ENCODE results near the gene SPATA31D1. TPM values are rescaled to one million over a fixed set of nuclear protein-coding genes. Genes with fewer than 3 reads are reported as not detected.

Gene SPATA31D1
- total RNA-seq, 1 experiment from 2014 or later: not detected

DNA sequence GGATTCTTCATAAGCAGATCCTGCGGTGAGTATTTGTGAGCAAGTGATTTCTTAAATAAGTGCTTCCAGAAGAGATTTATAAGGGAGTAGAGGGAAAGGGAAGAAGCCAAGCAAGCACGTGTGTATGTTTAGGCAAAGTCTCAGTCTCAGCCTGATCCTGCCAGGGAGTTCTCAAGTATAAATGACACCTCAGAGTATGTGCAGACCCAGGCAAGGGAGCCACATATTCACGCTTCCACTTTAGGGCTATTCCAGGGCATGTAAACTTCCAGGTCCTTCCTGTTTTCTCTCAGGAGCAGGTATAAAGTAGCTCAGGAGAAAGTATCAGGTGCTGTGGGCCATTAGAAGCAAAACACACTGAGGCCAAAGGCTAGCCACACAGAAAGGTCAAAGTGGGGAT lies 22.6 kb downstream of the SPATA31D1 start:
- DNase-seq (ENCODE audit: low read depth, low spot score) (no peak), ATAC-seq (no peak)
- no peak overlapping the region for H2AFZ ChIP-seq (ENCODE audit: low read depth, low read length, poor library complexity, severe bottlenecking)
- H3K27me3 ChIP-seq (ENCODE audit: insufficient read depth, low read length): no peaks in the 10 kb centered on the region
- H3K4me2 ChIP-seq (ENCODE audit: low read length): no peak overlapping the region
- H3K79me2 ChIP-seq (ENCODE audit: insufficient read depth, low read length): no peaks in the 10 kb centered on the region
- no peak for TF ChIP-seq EZH2phosphoT487 (IDR thresholded peaks at IDR 0.05; ENCODE audit: borderline replicate concordance)
- TF ChIP-seq JUND (IDR thresholded peaks at IDR 0.05): no peak
- no peak for TF ChIP-seq POLR2AphosphoS5 (IDR thresholded peaks at IDR 0.05; ENCODE audit: low read depth, low read length)
- RAD21 ChIA-PET (ENCODE audit: low non-redundant PET in 1 of 2, low total read pairs in 2 of 2, uncharacterized antibody in 2 of 2, unreplicated experiment in 2 of 2): no interaction called here
- BruUV-seq (replicated peaks): no TSS peak
- CTCF ChIA-PET: no interaction called here
- no peaks in the 10 kb centered on the region for H3K9me2 ChIP-seq (ENCODE audit: insufficient read depth)
- no peaks in the 10 kb centered on the region for H4K20me1 ChIP-seq (ENCODE audit: insufficient read depth)
- H3K27ac ChIP-seq (ENCODE audit: low read depth, low read length): no peak overlapping the region
- POLR2A ChIA-PET: no interaction called here
- intact Hi-C loops (cut with micrococcal nuclease): no loop called here
- no peak overlapping the region for H3K9ac ChIP-seq (ENCODE audit: low read length)
- H3K9me3 ChIP-seq (ENCODE audit: control insufficient read depth in 1 of 2, insufficient read depth in 1 of 2, low read depth in 1 of 2, low read length in 2 of 2): no peaks in the 10 kb centered on the region
- H3K4me1 ChIP-seq (ENCODE audit: control insufficient read depth in 1 of 2, insufficient read depth in 2 of 2, low read length in 2 of 2): no peaks in the 10 kb centered on the region
- H3K36me3 ChIP-seq (ENCODE audit: control insufficient read depth in 1 of 2, insufficient read depth in 2 of 2, low read length in 2 of 2): no peaks in the 10 kb centered on the region
- H3K4me3 ChIP-seq (replicated peaks in 1 of 2; ENCODE audit: low read depth in 1 of 2, low read length in 2 of 2): no peak overlapping the region

DNA sequence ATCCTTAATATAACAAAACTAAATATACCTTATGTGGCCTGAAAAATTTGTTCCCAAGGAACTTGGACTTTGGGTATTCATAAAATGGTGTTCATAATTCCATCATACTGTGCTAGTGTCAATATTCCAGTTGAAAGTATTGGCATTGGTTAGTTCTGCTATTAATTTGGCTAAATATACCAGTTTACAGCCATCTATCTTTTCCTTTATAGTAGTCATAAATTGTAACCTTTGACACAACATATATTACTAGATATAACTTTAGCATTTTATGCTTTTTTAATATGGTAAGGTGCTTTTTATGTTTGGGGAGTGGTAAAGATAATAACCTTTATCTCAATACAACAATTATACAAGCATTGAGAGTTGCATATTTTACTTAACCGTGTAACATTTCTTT lies 23.7 kb downstream of the SPATA31D1 start:
- no peaks in the 10 kb centered on the region for H3K9me2 ChIP-seq (ENCODE audit: insufficient read depth)
- no peak for TF ChIP-seq EZH2 (IDR thresholded peaks at IDR 0.05)
- TF ChIP-seq EGR1 (IDR thresholded peaks at IDR 0.05; ENCODE audit: low read depth): no peak
- ChIA-PET CTCF (no interaction called here), RAD21 (ENCODE audit: low non-redundant PET in 1 of 2, low total read pairs in 2 of 2, uncharacterized antibody in 2 of 2, unreplicated experiment in 2 of 2) (no interaction called here), POLR2A (no interaction called here)
- intact Hi-C loops (cut with micrococcal nuclease): no loop called here
- H3K9ac ChIP-seq (ENCODE audit: low read length): no peak overlapping the region
- H3K4me2 ChIP-seq (ENCODE audit: low read length): no peak overlapping the region
- H2AFZ ChIP-seq (ENCODE audit: low read depth, low read length, poor library complexity, severe bottlenecking): no peak overlapping the region
- H3K27ac ChIP-seq (ENCODE audit: low read depth, low read length): no peak overlapping the region
- DNase-seq (ENCODE audit: low read depth, low spot score) (no peak), ATAC-seq (no peak)
- no peaks in the 10 kb centered on the region for H3K79me2 ChIP-seq (ENCODE audit: insufficient read depth, low read length)
- H3K4me1 ChIP-seq (ENCODE audit: control insufficient read depth in 1 of 2, insufficient read depth in 2 of 2, low read length in 2 of 2): no peaks in the 10 kb centered on the region
- no TSS peak for BruUV-seq (replicated peaks)
- no peaks in the 10 kb centered on the region for H3K36me3 ChIP-seq (ENCODE audit: control insufficient read depth in 1 of 2, insufficient read depth in 2 of 2, low read length in 2 of 2)
- no peaks in the 10 kb centered on the region for H4K20me1 ChIP-seq (ENCODE audit: insufficient read depth)
- H3K4me3 ChIP-seq (replicated peaks in 1 of 2; ENCODE audit: low read depth in 1 of 2, low read length in 2 of 2): no peak overlapping the region
- H3K27me3 ChIP-seq (ENCODE audit: insufficient read depth, low read length): no peaks in the 10 kb centered on the region
- H3K9me3 ChIP-seq (ENCODE audit: control insufficient read depth in 1 of 2, insufficient read depth in 1 of 2, low read depth in 1 of 2, low read length in 2 of 2): no peaks in the 10 kb centered on the region

Measured in HCT116 (cell line).